Effector memory CD8-positive, alpha-beta T cell (primary cell): Measurements from ENCODE around the gene MACROD2.
"Not testable (repeated sequence)": the region's sequence is repeated elsewhere in the genome, so short reads cannot be mapped to it uniquely, and the experiment has no call there.

Experiments
- ATAC-seq: fragments of 150-1000 bp; cut with Tn5 transposase; replicated peaks from 2 replicates; pipeline ENCODE4 v1.10.0; 2021; ENCODE audit warnings: mild to moderate bottlenecking, moderate library complexity
- DNase-seq, 3 experiments: peaks; one replicate each; pipeline ENCODE4 v3.0.0; 2021
- H3K27ac Mint-ChIP-seq, 2 donors: one replicate each; pipeline ENCODE4 v1.8.0; 2022; ENCODE audit warnings: mild to moderate bottlenecking in 2 of 2, mixed read lengths in 2 of 2, moderate library complexity in 2 of 2
- H3K27me3 Mint-ChIP-seq, 2 donors: one replicate each; pipeline ENCODE4 v1.8.0; 2022; ENCODE audit warnings: mixed read lengths in 2 of 2
- H3K36me3 Mint-ChIP-seq: one replicate; pipeline ENCODE4 v1.8.0; 2022; ENCODE audit warnings: mild to moderate bottlenecking, moderate library complexity, mixed read lengths; ENCODE audit not compliant: insufficient read depth
- H3K4me1 Mint-ChIP-seq, 2 donors: one replicate each; pipeline ENCODE4 v1.8.0; 2022; ENCODE audit warnings: low read depth in 2 of 2, mixed read lengths in 2 of 2
- H3K4me3 Mint-ChIP-seq, 2 donors: one replicate each; pipeline ENCODE4 v1.8.0; 2022; ENCODE audit warnings: mild to moderate bottlenecking in 2 of 2, mixed read lengths in 2 of 2, moderate library complexity in 2 of 2
- H3K9me3 Mint-ChIP-seq, 2 donors: one replicate each; pipeline ENCODE4 v1.8.0; 2022; ENCODE audit warnings: mixed read lengths in 2 of 2

MACROD2 gene

DNA sequence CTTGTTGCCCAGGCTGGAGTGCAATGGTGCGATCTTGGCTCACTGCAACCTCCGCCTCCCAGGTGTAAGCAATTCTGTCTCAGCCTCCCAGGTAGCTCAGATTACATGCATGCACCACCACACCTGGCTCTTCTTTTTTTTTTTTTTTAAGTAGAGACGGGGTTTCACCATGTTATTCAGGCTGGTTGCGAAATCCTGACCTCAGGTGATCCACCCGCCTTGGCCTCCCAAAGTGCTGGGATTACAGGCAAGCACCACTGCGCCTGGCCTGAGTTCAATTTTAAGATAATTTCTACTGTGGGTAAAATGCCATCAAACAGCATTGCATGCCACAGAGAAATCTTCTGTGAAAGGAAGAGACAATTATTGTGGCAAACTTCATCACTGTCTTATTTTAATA is 1944.8 kb downstream of the MACROD2 start:
- Mint-ChIP-seq H3K4me3 (no peak overlapping the region), H3K36me3 (no peaks in the 10 kb centered on the region), H3K27ac (no peak overlapping the region), H3K9me3 (peaks cover 2 to 8% of the 10 kb centered on the region in 2 donors), H3K4me1 (no peaks in the 10 kb centered on the region), H3K27me3 (no peaks in the 10 kb centered on the region)
- ATAC-seq, result no peak
- DNase-seq, result no peak

DNA sequence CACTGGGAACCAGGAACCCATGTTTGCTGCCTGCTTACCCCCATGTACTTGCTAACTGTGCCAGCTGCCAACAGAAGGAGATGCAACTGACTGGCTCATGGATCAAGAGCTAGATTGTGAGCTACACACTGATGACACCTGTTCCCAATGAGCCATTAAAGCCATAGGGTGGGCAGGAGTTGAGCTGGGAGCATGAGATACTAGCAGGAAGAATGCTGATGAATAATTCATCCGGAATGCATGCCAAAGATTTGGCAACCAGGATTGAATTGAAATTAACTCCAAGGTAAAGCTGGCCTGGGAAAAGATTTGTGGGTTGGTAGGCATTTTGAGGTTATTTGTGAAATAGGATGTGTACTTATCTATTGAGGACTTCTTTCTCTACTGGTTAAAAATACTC is 1946.8 kb downstream of the MACROD2 start:
- no peaks in the 10 kb centered on the region for H3K36me3 Mint-ChIP-seq
- H3K4me1 Mint-ChIP-seq, result no peaks in the 10 kb centered on the region
- no peaks in the 10 kb centered on the region for H3K27me3 Mint-ChIP-seq
- no peak overlapping the region for H3K27ac Mint-ChIP-seq
- H3K4me3 Mint-ChIP-seq, result no peak overlapping the region
- ATAC-seq, result no peak
- no peak for DNase-seq
- H3K9me3 Mint-ChIP-seq, result peaks cover 0 to 5% of the 10 kb centered on the region in 2 donors

- Mint-ChIP-seq H3K36me3 (no peaks in the 10 kb centered on the region), H3K27me3 (no peaks in the 10 kb centered on the region), H3K4me3 (no peak overlapping the region), H3K4me1 (no peaks in the 10 kb centered on the region), H3K9me3 (peaks cover under 1 to 5% of the 10 kb centered on the region in 2 donors), H3K27ac (no peak overlapping the region)
- no peak for DNase-seq
- no peak for ATAC-seq
These were observed 1950.0 kb downstream of the MACROD2 start for GRCh38 chr20:15945289-15945688.

DNA sequence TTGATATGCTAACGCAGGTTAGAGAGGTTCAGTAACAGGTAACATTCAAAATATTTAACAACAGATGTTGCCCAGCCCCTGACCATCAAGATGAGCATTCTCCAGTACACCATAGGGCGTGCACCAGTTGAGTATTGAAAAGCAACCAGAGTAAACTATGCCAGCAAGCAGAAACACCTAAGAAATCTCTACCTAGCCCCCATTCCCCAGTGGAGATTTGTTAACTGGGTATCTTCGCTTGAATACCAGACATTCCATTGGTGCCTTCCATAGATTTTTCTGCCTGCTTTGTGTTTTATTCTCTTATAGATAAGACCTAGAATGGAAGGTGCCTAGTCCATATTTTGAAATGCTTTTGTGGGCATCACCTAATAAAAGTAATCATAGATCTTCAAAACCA is 1954.1 kb downstream of the MACROD2 start:
- no peak overlapping the region for H3K4me3 Mint-ChIP-seq
- no peaks in the 10 kb centered on the region for H3K27me3 Mint-ChIP-seq
- H3K4me1 Mint-ChIP-seq, result no peaks in the 10 kb centered on the region
- DNase-seq, result no peak
- peaks cover 5 to 20% of the 10 kb centered on the region in 2 donors for H3K9me3 Mint-ChIP-seq
- H3K36me3 Mint-ChIP-seq, result peaks cover 3% of the 10 kb centered on the region
- ATAC-seq, result no peak
- no peak overlapping the region for H3K27ac Mint-ChIP-seq

GRCh38 chr20:15951658-15952057 is 1956.3 kb downstream of the MACROD2 start:
- ATAC-seq, result no peak
- no peak for DNase-seq
- H3K9me3 Mint-ChIP-seq, result peaks cover 2 to 28% of the 10 kb centered on the region in 2 donors
- H3K4me1 Mint-ChIP-seq, result no peaks in the 10 kb centered on the region
- no peak overlapping the region for H3K27ac Mint-ChIP-seq
- no peaks in the 10 kb centered on the region for H3K27me3 Mint-ChIP-seq
- H3K4me3 Mint-ChIP-seq, result no peak overlapping the region
- peaks cover 3% of the 10 kb centered on the region for H3K36me3 Mint-ChIP-seq

DNA sequence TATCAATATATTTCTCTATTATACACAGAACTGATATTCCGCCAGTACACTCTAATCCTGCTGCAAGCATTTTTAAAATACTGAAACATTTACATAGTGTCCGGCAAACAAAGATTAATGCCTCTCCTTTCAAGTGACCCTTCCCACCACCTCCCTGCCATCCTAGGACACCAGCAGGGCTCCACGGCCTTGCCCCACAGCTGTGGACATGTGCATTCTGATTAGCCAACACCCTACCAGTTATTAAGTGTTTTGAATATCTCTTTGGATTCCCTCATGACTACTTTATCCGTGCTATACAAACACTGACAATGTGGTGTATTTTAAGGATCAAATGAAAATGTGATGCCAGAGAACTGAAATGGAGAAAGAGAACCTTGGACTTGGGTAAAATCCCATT is 1962.8 kb downstream of the MACROD2 start:
- Mint-ChIP-seq H3K27ac (no peak overlapping the region), H3K9me3 (peaks cover 9 to 17% of the 10 kb centered on the region in 2 donors), H3K36me3 (peaks cover 4% of the 10 kb centered on the region), H3K4me1 (no peaks in the 10 kb centered on the region), H3K4me3 (no peak overlapping the region), H3K27me3 (no peaks in the 10 kb centered on the region)
- no peak for DNase-seq
- no peak for ATAC-seq

GRCh38 chr20:15965165-15965564 is 1969.8 kb downstream of the MACROD2 start:
- Mint-ChIP-seq H3K27me3 (no peaks in the 10 kb centered on the region), H3K36me3 (no peaks in the 10 kb centered on the region), H3K4me3 (no peak overlapping the region), H3K27ac (no peak overlapping the region), H3K4me1 (no peaks in the 10 kb centered on the region), H3K9me3 (peaks cover 7 to 13% of the 10 kb centered on the region in 2 donors)
- no peak for ATAC-seq
- DNase-seq, result no peak

DNA sequence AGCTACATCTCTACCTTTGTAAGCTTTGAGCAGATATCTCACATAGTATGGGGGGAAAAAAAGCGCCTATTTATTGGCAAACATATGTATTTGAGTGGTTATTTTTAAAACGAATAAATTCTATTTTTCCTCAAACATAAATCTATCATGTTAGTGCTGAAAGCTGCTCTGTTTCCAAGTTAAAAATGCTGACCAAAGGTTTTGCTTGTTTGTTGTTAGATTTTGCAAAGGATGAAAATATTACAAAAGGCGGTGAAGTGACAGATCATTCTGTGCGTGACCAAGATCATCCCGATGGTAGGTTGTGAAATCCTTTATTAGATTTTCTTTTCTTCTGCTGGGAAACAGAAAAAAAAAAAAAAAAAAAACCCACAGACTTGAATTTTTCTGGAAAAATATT is 1972.0 kb downstream of the MACROD2 start:
- H3K27me3 Mint-ChIP-seq, result no peaks in the 10 kb centered on the region
- H3K27ac Mint-ChIP-seq, result no peak overlapping the region
- peaks cover 7 to 15% of the 10 kb centered on the region in 2 donors for H3K9me3 Mint-ChIP-seq
- no peak overlapping the region for H3K4me3 Mint-ChIP-seq
- ATAC-seq (no peak), DNase-seq (no peak)
- no peaks in the 10 kb centered on the region for H3K36me3 Mint-ChIP-seq
- H3K4me1 Mint-ChIP-seq, result no peaks in the 10 kb centered on the region

DNA sequence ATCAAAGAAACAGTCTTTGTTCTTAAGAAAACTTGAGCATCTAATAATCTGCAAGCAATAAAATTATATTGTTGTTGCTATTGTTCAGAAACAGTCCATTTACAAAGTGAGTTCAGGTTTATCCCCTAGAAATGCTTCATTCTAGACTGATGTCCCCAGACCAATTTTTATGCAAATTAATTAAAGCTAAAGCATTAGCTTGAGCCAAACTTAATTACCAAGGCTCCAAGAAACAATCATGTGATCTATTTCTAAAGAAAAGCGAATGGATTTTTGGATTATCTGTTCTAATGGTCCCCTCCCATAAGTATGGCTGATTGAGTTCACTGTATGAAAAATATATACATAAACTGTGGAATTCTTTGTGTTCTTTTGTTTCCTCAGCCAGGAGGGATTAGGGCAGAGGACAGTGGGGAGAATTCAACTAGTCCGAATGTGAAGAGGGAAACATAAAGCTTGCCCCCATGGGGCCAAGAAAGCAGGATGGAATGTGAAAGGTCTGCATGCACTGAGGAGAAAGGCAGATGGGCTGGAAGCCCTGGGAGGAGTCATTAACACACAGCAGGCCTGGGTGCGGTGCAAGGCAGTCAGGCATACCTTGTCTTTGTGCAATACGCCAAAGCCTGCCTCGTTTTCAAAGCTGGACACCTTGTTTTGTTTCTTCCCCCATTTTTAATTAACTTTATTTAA is 1980.9 kb downstream of the MACROD2 start:
- H3K27me3 Mint-ChIP-seq, result no peaks in the 10 kb centered on the region
- no peak for DNase-seq
- H3K36me3 Mint-ChIP-seq, result no peaks in the 10 kb centered on the region
- no peak overlapping the region for H3K27ac Mint-ChIP-seq
- no peaks in the 10 kb centered on the region for H3K4me1 Mint-ChIP-seq
- no peak for ATAC-seq
- peaks cover 18% of the 10 kb centered on the region in 2 donors for H3K9me3 Mint-ChIP-seq
- no peak overlapping the region for H3K4me3 Mint-ChIP-seq

- no peaks in the 10 kb centered on the region for H3K27me3 Mint-ChIP-seq
- ATAC-seq, result no peak
- no peak overlapping the region for H3K27ac Mint-ChIP-seq
- H3K4me1 Mint-ChIP-seq, result no peaks in the 10 kb centered on the region
- H3K4me3 Mint-ChIP-seq, result no peak overlapping the region
- no peak for DNase-seq
- no peaks in the 10 kb centered on the region for H3K36me3 Mint-ChIP-seq
- peaks cover 13 to 17% of the 10 kb centered on the region in 2 donors for H3K9me3 Mint-ChIP-seq
These were observed 1981.7 kb downstream of the MACROD2 start for GRCh38 chr20:15977026-15977425.

- DNase-seq, result no peak
- no peaks in the 10 kb centered on the region for H3K27me3 Mint-ChIP-seq
- H3K4me1 Mint-ChIP-seq, result no peaks in the 10 kb centered on the region
- H3K36me3 Mint-ChIP-seq, result no peaks in the 10 kb centered on the region
- no peak overlapping the region for H3K4me3 Mint-ChIP-seq
- ATAC-seq, result no peak
- H3K27ac Mint-ChIP-seq, result no peak overlapping the region
- peaks cover 8 to 16% of the 10 kb centered on the region in 2 donors for H3K9me3 Mint-ChIP-seq
These were observed 1982.4 kb downstream of the MACROD2 start for GRCh38 chr20:15977758-15978157.

DNA sequence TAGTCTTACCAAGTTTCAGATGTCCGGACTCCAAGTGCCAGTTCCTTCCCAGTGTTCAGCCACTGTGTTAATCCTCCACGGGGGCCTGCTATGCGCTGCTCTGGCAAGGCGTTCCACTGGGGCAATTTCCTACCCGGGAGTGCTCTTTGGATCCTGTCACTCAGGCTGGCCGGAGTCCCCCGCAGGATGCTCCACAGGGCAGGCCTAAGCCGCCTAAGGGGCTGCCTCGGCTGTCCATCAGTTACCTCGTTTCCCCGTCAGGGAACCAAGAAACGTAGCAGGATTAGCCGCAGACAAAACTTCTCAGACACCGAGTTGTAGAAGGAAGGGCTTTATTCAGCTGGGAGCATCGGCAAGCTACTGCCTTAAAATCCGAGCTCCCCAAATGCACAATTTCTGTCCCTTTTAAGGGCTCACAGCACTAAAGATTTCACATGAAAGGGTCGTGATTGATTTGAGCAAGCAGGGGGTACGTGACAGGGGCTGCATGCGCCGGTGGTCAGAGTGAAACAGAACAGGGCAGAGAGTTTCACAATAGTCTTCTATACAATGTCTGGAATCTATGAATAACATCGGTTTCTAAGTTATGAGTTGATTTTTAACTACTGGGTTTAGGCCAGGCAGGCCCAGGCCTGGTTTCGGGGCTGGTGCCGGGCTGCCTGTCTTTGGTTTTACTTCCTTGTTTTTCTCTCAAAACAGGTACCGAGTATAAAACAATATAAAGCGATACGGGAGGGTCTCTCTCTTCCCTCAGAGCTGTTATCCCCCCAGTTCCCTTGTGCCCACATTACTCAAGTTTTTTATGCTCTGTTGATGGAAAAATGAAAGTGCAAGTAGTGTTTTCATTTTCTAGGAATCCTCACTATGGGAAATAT is 1990.4 kb downstream of the MACROD2 start:
- not testable (repeated sequence) for H3K27ac Mint-ChIP-seq, H3K4me3 Mint-ChIP-seq, DNase-seq, H3K9me3 Mint-ChIP-seq, ATAC-seq, H3K4me1 Mint-ChIP-seq, H3K27me3 Mint-ChIP-seq, H3K36me3 Mint-ChIP-seq

GRCh38 chr20:15986690-15987089 is 1991.4 kb downstream of the MACROD2 start:
- Mint-ChIP-seq H3K4me1 (no peaks in the 10 kb centered on the region), H3K36me3 (no peaks in the 10 kb centered on the region), H3K9me3 (peaks cover 0 to 4% of the 10 kb centered on the region in 2 donors), H3K27ac (no peak overlapping the region), H3K27me3 (no peaks in the 10 kb centered on the region), H3K4me3 (no peak overlapping the region)
- DNase-seq, result no peak
- no peak for ATAC-seq

DNA sequence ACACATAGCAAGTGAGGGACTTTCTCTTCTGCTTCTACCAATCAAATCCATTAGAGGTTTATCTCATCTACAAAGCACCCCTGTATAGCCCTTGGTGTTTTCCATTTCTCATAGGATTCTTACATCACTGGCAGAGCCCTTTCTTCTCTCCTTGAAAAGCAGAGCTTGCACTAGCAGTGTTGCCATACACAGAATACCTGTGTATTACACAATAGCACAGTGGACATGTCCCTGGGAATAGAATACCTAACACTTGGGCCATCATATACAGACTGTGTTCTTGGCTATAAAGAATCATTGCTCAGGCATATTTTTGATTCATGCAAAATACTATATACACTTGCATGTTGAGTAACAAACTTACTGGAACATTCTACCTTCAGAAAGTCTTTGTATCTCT is 1996.0 kb downstream of the MACROD2 start:
- H3K4me1 Mint-ChIP-seq, result no peaks in the 10 kb centered on the region
- DNase-seq (no peak), ATAC-seq (no peak)
- H3K36me3 Mint-ChIP-seq, result no peaks in the 10 kb centered on the region
- H3K27ac Mint-ChIP-seq, result no peak overlapping the region
- H3K27me3 Mint-ChIP-seq, result no peaks in the 10 kb centered on the region
- no peak overlapping the region for H3K4me3 Mint-ChIP-seq
- H3K9me3 Mint-ChIP-seq, result peaks cover 0 to 3% of the 10 kb centered on the region in 2 donors
